Astrocyte of the cerebellum (primary cell): Measurements from ENCODE around the gene DLG2.

Source experiments
- DNase-seq: peaks from one replicate; pipeline ENCODE4 v3.0.0-alpha.2; 2011; ENCODE audit warnings: low read depth
- H3K4me3 ChIP-seq: 2 replicates; pipeline ENCODE4 v1.5.1; 2011; ENCODE audit warnings: mild to moderate bottlenecking, low read depth, low read length, moderate library complexity
- CTCF ChIP-seq: IDR thresholded peaks from 2 replicates; pipeline ENCODE4 v1.5.1; 2012; ENCODE audit warnings: low read length, low read depth, moderate library complexity, mild to moderate bottlenecking; ENCODE audit errors: missing control alignments
- in situ Hi-C: cut with HindIII; loops from 2 replicates; pipeline ENCODE4 v1.10.0; 2017; ENCODE audit warnings: low sequenced_read_pairs

The DLG2 gene

GRCh38 chr11:84914511-84914910 is 712.6 kb downstream of the DLG2 start:
- in situ Hi-C loops, result no loop called here
- TF ChIP-seq CTCF, result no peak
- DNase-seq, result no peak
- no peak overlapping the region for H3K4me3 ChIP-seq

DNA sequence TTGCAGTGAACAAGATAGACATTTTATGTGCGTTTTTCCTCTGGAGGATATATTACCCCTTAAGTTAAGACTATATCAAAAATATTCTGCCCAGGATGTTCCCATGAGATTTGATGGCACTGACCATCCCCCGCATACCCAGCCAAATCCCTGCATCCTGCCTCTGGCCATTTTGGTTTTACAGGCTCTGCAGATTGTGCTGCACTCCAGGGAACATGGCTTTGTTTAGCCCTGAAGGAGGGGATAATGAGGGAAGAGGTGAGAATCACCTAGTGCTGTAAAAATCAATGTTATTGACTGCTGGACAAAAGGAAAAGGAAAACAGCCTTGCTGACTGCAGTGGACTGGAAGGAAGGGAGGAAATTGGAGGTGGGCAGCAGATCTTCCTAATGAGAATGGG is 717.4 kb downstream of the DLG2 start:
- no peak for TF ChIP-seq CTCF
- H3K4me3 ChIP-seq, result no peak overlapping the region
- no peak for DNase-seq
- in situ Hi-C loops, result no loop called here

- no peak for DNase-seq
- TF ChIP-seq CTCF, result no peak
- no peak overlapping the region for H3K4me3 ChIP-seq
- in situ Hi-C loops, result no loop called here
Observed at GRCh38 chr11:84906995-84907394, 720.1 kb downstream of the DLG2 start.

DNA sequence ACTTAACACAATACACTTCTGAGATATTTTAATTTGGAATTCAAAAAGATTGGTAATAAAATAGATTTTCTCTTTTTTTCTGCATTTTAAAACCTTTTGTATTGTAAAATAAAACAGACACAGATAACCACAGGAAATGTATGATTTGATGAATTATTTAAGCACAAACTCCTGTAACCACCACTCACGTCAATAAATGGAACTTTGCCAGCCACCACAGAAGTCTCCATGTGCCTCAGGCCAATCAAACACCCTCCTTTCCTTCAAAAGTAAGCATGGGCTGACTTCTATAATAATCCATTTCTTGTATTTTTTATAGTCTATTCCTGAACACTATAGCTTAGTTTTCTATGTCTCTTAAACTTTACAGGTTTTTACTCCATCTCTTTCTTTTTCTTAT is 721.7 kb downstream of the DLG2 start:
- in situ Hi-C loops, result no loop called here
- DNase-seq, result peak; percentile 51
- TF ChIP-seq CTCF, result no peak
- no peak overlapping the region for H3K4me3 ChIP-seq

- no peak for DNase-seq
- in situ Hi-C loops, result no loop called here
- no peak overlapping the region for H3K4me3 ChIP-seq
- TF ChIP-seq CTCF, result no peak
Observed at GRCh38 chr11:84902445-84902844, 724.7 kb downstream of the DLG2 start.

DNA sequence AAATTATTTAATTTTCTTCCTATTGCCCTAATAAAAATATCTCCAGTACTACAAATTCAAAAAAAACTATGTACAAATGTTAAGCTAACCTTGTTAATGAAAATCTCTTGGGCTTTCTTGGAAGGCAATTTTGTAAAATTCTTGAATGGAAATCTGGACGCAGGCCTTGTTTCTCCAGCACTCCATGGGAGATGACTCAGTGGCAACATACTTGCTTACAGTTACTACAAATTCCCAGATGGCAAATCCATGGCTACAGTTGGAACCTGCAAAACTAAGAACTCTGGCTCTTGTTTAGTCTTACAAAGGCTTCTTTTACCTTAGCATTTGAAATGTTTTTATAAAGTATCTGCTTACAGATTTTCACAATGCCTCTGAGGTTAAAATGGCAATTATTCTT is 725.2 kb downstream of the DLG2 start:
- peak; percentile 76 for DNase-seq
- no peak for TF ChIP-seq CTCF
- H3K4me3 ChIP-seq, result no peak overlapping the region
- in situ Hi-C loops, result no loop called here

DNA sequence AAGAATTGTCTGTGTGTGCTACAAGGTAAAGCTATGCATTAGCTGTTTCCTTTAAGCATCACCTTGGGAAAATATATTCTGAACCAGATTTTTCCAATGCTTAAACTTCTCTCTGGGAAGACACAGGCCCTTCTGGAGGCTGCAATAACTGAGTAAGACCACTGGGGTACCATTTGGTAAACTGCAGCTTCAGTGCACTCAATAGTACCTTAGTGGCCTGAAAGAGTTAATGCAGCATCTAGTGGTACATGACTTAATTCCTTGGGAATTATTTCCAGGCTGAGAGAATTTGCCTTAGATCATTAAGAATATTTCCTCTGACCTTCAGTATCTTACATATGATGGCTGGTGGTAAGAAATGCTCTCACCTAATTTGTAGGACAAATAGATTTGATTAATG is 727.4 kb downstream of the DLG2 start:
- in situ Hi-C loops, result no loop called here
- TF ChIP-seq CTCF, result peak; percentile 60
- no peak overlapping the region for H3K4me3 ChIP-seq
- DNase-seq, result no peak
